K562 (cell line): ENCODE results near the gene EFNA2. TPM values are rescaled to one million over a fixed set of nuclear protein-coding genes. Genes with fewer than 3 reads are reported as not detected.

Experiments
- C11orf30 ChIP-seq: fragments of 450-650 bp; IDR thresholded peaks from 2 replicates; pipeline ENCODE4 v1.6.1; 2016; ENCODE audit warnings: low read depth, mild to moderate bottlenecking
- CREB1 ChIP-seq, 2 experiments: sonication (generic) in 1 of 2; formaldehyde crosslinking in 1 of 2; IDR thresholded peaks; 2 replicates each; pipeline versions ENCODE4 v1.6.1 to v1.8.0; 2012 to 2022; ENCODE audit warnings: inconsistent platforms in 1 of 2, mild to moderate bottlenecking in 1 of 2, missing genetic modification reagents in 1 of 2, moderate library complexity in 1 of 2
- ELF2 ChIP-seq: fragments of 250-450 bp; sonication (Bioruptor Pico); IDR thresholded peaks from 2 replicates; pipeline ENCODE4 v1.5.0; 2021; ENCODE audit warnings: mild to moderate bottlenecking
- ERF ChIP-seq: fragments of 450-650 bp; formaldehyde crosslinking; IDR thresholded peaks from 2 replicates; pipeline ENCODE4 v1.4.0; 2020; ENCODE audit warnings: mild to moderate bottlenecking, mixed read lengths
- FIP1L1 ChIP-seq: fragments of 200-400 bp; formaldehyde crosslinking; IDR thresholded peaks from 2 replicates; pipeline ENCODE4 v1.6.1; 2018; ENCODE audit warnings: mild to moderate bottlenecking, low read depth, low read length; ENCODE audit not compliant: poor library complexity, severe bottlenecking
- ILK ChIP-seq: fragments of 450-650 bp; IDR thresholded peaks from 2 replicates; pipeline ENCODE4 v1.6.1; 2016; ENCODE audit warnings: missing genetic modification characterization, low read depth, mild to moderate bottlenecking, missing compliant biosample characterization, moderate library complexity, borderline replicate concordance
- KDM5B ChIP-seq: fragments of 200-600 bp; sonication (generic); IDR thresholded peaks from 2 replicates; pipeline ENCODE4 v1.6.1; 2012; ENCODE audit warnings: low read depth, mild to moderate bottlenecking, moderate library complexity, low read length, control low read depth, inconsistent platforms; ENCODE audit not compliant: insufficient replicate concordance
- MYC ChIP-seq, 2 experiments: fragments of 250-450 bp in 1 of 2; sonication (Bioruptor Pico) in 1 of 2; IDR thresholded peaks; 2 replicates each; pipeline versions ENCODE4 v1.5.1 to v1.6.1; 2012 to 2021; ENCODE audit warnings: low read depth in 2 of 2, borderline replicate concordance in 1 of 2, improper control_type of control experiment in 1 of 2, low read length in 1 of 2, mild to moderate bottlenecking in 1 of 2, moderate library complexity in 1 of 2
- NFRKB ChIP-seq: fragments of 450-650 bp; IDR thresholded peaks from 2 replicates; pipeline ENCODE4 v1.6.1; 2016; ENCODE audit warnings: low read depth
- PATZ1 ChIP-seq: fragments of 250-450 bp; sonication (Bioruptor Pico); IDR thresholded peaks from 2 replicates; pipeline ENCODE4 v1.5.0; 2020; ENCODE audit warnings: mild to moderate bottlenecking, borderline replicate concordance
- PRPF4 ChIP-seq: fragments of 200-400 bp; formaldehyde crosslinking; IDR thresholded peaks from one replicate; pipeline ENCODE4 v1.6.1; 2017; ENCODE audit warnings: low read length, low read depth, mild to moderate bottlenecking; ENCODE audit not compliant: insufficient read depth, poor library complexity, severe bottlenecking
- RFX7 ChIP-seq: fragments of 250-450 bp; sonication (Bioruptor Pico); IDR thresholded peaks from 2 replicates; pipeline ENCODE4 v1.5.1; 2021; ENCODE audit warnings: mild to moderate bottlenecking
- SAFB ChIP-seq: fragments of 200-400 bp; formaldehyde crosslinking; IDR thresholded peaks from 2 replicates; pipeline ENCODE4 v1.6.1; 2017; ENCODE audit warnings: low read depth, low read length, borderline replicate concordance
- SIRT6 ChIP-seq: IDR thresholded peaks from one replicate; pipeline ENCODE4 v1.6.1; 2012; ENCODE audit warnings: low read depth, mild to moderate bottlenecking, control low read depth, inconsistent platforms, low read length, moderate library complexity
- UBTF ChIP-seq, 2 experiments: IDR thresholded peaks; 2 replicates each; pipeline ENCODE4 v1.6.1; 2012; ENCODE audit warnings: improper control_type of control experiment in 2 of 2, low read depth in 2 of 2, low read length in 2 of 2, borderline replicate concordance in 1 of 2
- ZBTB9 ChIP-seq: fragments of 450-650 bp; formaldehyde crosslinking; IDR thresholded peaks from 2 replicates; pipeline ENCODE4 v1.4.0; 2020; ENCODE audit warnings: mild to moderate bottlenecking, moderate library complexity
- ZNF124 ChIP-seq: sonication (generic); formaldehyde crosslinking; IDR thresholded peaks from 2 replicates; pipeline ENCODE4 v1.8.1; 2022; ENCODE audit warnings: missing genetic modification reagents
- ZNF311 ChIP-seq: fragments of 250-450 bp; sonication (Bioruptor Pico); IDR thresholded peaks from 2 replicates; pipeline ENCODE4 v1.4.0; 2020; ENCODE audit warnings: mild to moderate bottlenecking, moderate library complexity
- ZNF79 ChIP-seq: fragments of 250-450 bp; sonication (Bioruptor Pico); IDR thresholded peaks from 2 replicates; pipeline ENCODE4 v1.4.0; 2020; ENCODE audit warnings: low read depth, mild to moderate bottlenecking, moderate library complexity
- polyA plus RNA-seq, 8 experiments: library from polyadenylated mRNA; depleted of rRNA in 4 of 8; stranded (reverse) in 5 of 8; unstranded in 3 of 8; fragments of >200 nt; fragmentation: Nextera tagmentation in 2 of 8; fragmentation: Illumina TruSeq in 1 of 8; extraction: Ambion mirVana in 2 of 8; extraction: Trizol in 1 of 8; gene quantifications; 2 replicates each; pipeline versions ENCODE4 v1.2.1 to v1.2.3, GENCODE V29; 2011 to 2014; ENCODE audit warnings: inconsistent platforms in 1 of 8, missing spikeins in 1 of 8
- total RNA-seq, 7 experiments: library from RNA; depleted of rRNA in 6 of 7; stranded (reverse); fragments of >200 nt in 6 of 7; fragmentation: Illumina TruSeq in 2 of 7; extraction: Trizol in 2 of 7; gene quantifications; 2 replicates each; pipeline versions ENCODE4 v1.2.1 to v1.2.3, GENCODE V29; 2011 to 2021; ENCODE audit warnings: low replicate concordance in 1 of 7

Gene EFNA2
- total and polyA plus RNA-seq, 9 of the 15 experiments (the other 6 are each of a cell fraction or from before 2014, with no cell fraction given): 0.11 to 0.44 (median 0.15) TPM; not detected in 6

GRCh38 chr19:1251330-1252220, 34.1 kb upstream of the EFNA2 start (continued):
- TF ChIP-seq CREB1 (IDR thresholded peaks at IDR 0.05) (peak; percentile 25; the same call in 1 of the 2 replicates), CREB1 (CRISPR knock-in tag; IDR thresholded peaks at IDR 0.05) (no peak), UBTF (IDR thresholded peaks at IDR 0.05; ENCODE audit: borderline replicate concordance in 1 of 2, low read depth in 2 of 2, low read length in 2 of 2) (peak in 1 of 2 experiments; percentile 91; a peak in 2 of 4 replicates), FIP1L1 (no peak), C11orf30 (no peak), ILK (no peak), ELF2 (0 out of 2 replicates have a peak, but pooled peaks have one; percentile 37), ZBTB9 (CRISPR knock-in tag) (no peak), MYC (IDR thresholded peaks at IDR 0.05; ENCODE audit: low read depth, low read length) (peak; percentile 59; the same call in 1 of the 2 replicates), MYC (CRISPR knock-in tag; IDR thresholded peaks at IDR 0.05; ENCODE audit: borderline replicate concordance, low read depth) (0 out of 2 replicates have a peak, but pooled peaks have one; percentile 38), ZNF79 (no peak), ERF (CRISPR knock-in tag) (no peak; the same call in 1 of the 2 replicates), SIRT6 (no peak), NFRKB (peak; percentile 36; the same call in 1 of the 2 replicates), PATZ1 (CRISPR knock-in tag) (no peak), ZNF124 (CRISPR knock-in tag) (no peak), SAFB (no peak; the same call in 1 of the 2 replicates), ZNF311 (no peak), RFX7 (no peak), PRPF4 (no peak), KDM5B (peak; percentile 63)
